HG03575 (cell line): Measurements from ENCODE around the gene ENC1.

Experiments used
- ATAC-seq: cut with Tn5 transposase; IDR thresholded peaks from one replicate; pipeline ENCODE4 v1.9.1; 2021; ENCODE audit not compliant: unreplicated experiment, insufficient number of reproducible peaks, low FRiP score; ENCODE audit errors: extremely low read depth

ENC1 gene

GRCh38 chr5:74660873-74661272 lies 20.3 kb upstream of the ENC1 start:
- no peak for ATAC-seq

- ATAC-seq = no peak
Observed at GRCh38 chr5:74660140-74660539, 19.6 kb upstream of the ENC1 start.

GRCh38 chr5:74659172-74659571 lies 18.6 kb upstream of the ENC1 start:
- ATAC-seq = no peak

GRCh38 chr5:74657165-74657564 lies 16.6 kb upstream of the ENC1 start:
- no peak for ATAC-seq

- no peak for ATAC-seq
Observed at GRCh38 chr5:74655716-74656115, 15.2 kb upstream of the ENC1 start.

- ATAC-seq = no peak
Observed at GRCh38 chr5:74655206-74655605, 14.7 kb upstream of the ENC1 start.

GRCh38 chr5:74653991-74654390 lies 13.5 kb upstream of the ENC1 start:
- no peak for ATAC-seq

GRCh38 chr5:74652576-74652975 lies 12.0 kb upstream of the ENC1 start:
- no peak for ATAC-seq

GRCh38 chr5:74651710-74652109 lies 11.2 kb upstream of the ENC1 start:
- no peak for ATAC-seq

GRCh38 chr5:74649421-74649973 lies 9.0 kb upstream of the ENC1 start:
- ATAC-seq = no peak

- ATAC-seq = no peak
Observed at GRCh38 chr5:74648835-74649293, 8.3 kb upstream of the ENC1 start.

- ATAC-seq = no peak
Observed at GRCh38 chr5:74647096-74647495, 6.6 kb upstream of the ENC1 start.

- no peak for ATAC-seq
Observed at GRCh38 chr5:74643111-74643562, 2.6 kb upstream of the ENC1 start.

- ATAC-seq = no peak
Observed at GRCh38 chr5:74642543-74642863, 2.0 kb upstream of the ENC1 start.

- no peak for ATAC-seq
Observed at GRCh38 chr5:74641735-74642542, 1.4 kb upstream of the ENC1 start.

GRCh38 chr5:74640954-74641734 lies 616 bp upstream of the ENC1 start:
- no peak for ATAC-seq

- no peak for ATAC-seq
Observed at GRCh38 chr5:74639807-74640449, 600 bp downstream of the ENC1 start.

- peak; percentile 35 for ATAC-seq
Observed at GRCh38 chr5:74638970-74639806, 1.3 kb downstream of the ENC1 start.

- no peak for ATAC-seq
Observed at GRCh38 chr5:74638544-74638969, 2.0 kb downstream of the ENC1 start.
